IPS DF 19.7 (cell line): Measurements from ENCODE around the gene LSAMP.

ENCODE experiments used
- DNase-seq: peaks from one replicate; pipeline ENCODE4 v3.0.0-alpha.2; 2013; ENCODE audit warnings: low read depth, low spot score

The LSAMP gene

GRCh38 chr3:116291141-116291540, 154.1 kb downstream of the LSAMP start:
- no peak for DNase-seq

GRCh38 chr3:116288485-116288884, 156.8 kb downstream of the LSAMP start:
- no peak for DNase-seq

GRCh38 chr3:116285781-116286421, 159.4 kb downstream of the LSAMP start:
- DNase-seq, result no peak

- no peak for DNase-seq
Observed at GRCh38 chr3:116281313-116282143, 163.8 kb downstream of the LSAMP start.

GRCh38 chr3:116280130-116280740, 165.1 kb downstream of the LSAMP start:
- no peak for DNase-seq

GRCh38 chr3:116276675-116277074, 168.6 kb downstream of the LSAMP start:
- no peak for DNase-seq

- no peak for DNase-seq
Observed at GRCh38 chr3:116270056-116270455, 175.2 kb downstream of the LSAMP start.

- no peak for DNase-seq
Observed at GRCh38 chr3:116267116-116267515, 178.2 kb downstream of the LSAMP start.

- DNase-seq, result no peak
Observed at GRCh38 chr3:116265976-116266584, 179.2 kb downstream of the LSAMP start.

- DNase-seq, result no peak
Observed at GRCh38 chr3:116265320-116265695, 180.0 kb downstream of the LSAMP start.

GRCh38 chr3:116264546-116265319, 180.6 kb downstream of the LSAMP start:
- DNase-seq, result no peak

- no peak for DNase-seq
Observed at GRCh38 chr3:116263842-116264545, 181.3 kb downstream of the LSAMP start.

GRCh38 chr3:116260491-116260890, 184.8 kb downstream of the LSAMP start:
- DNase-seq, result no peak

- DNase-seq, result no peak
Observed at GRCh38 chr3:116259984-116260383, 185.3 kb downstream of the LSAMP start.

GRCh38 chr3:116256843-116257485, 188.3 kb downstream of the LSAMP start:
- DNase-seq, result no peak

- DNase-seq, result no peak
Observed at GRCh38 chr3:116254541-116254940, 190.7 kb downstream of the LSAMP start.

- DNase-seq, result no peak
Observed at GRCh38 chr3:116253511-116253910, 191.8 kb downstream of the LSAMP start.

GRCh38 chr3:116247605-116248004, 197.7 kb downstream of the LSAMP start:
- DNase-seq, result no peak

- no peak for DNase-seq
Observed at GRCh38 chr3:116246406-116246980, 198.8 kb downstream of the LSAMP start.

- DNase-seq, result no peak
Observed at GRCh38 chr3:116242825-116243224, 202.5 kb downstream of the LSAMP start.
